CD14-positive monocyte (primary cell): ENCODE data around the gene CSN3. TPM values are rescaled to one million over a fixed set of nuclear protein-coding genes. Genes with fewer than 3 reads are reported as not detected.

Source experiments
- DNase-seq, 3 donors: peaks; one replicate each; pipeline ENCODE4 v3.0.0-alpha.2; 2011 to 2022
- H2AFZ ChIP-seq: 2 replicates; pipeline ENCODE4 v1.6.0; 2012; ENCODE audit warnings: mild to moderate bottlenecking, low read depth, low read length, inconsistent platforms; ENCODE audit not compliant: insufficient read depth, poor library complexity, severe bottlenecking
- H3K27ac ChIP-seq, 2 donors: 1 replicate in 1 of 2; 2 replicates in 1 of 2; pipeline ENCODE4 v1.5.1; 2012 to 2013; ENCODE audit warnings: low read length in 2 of 2, control low read depth in 1 of 2, inconsistent platforms in 1 of 2, low read depth in 1 of 2, mild to moderate bottlenecking in 1 of 2
- H3K27me3 ChIP-seq, 2 donors: one replicate each; pipeline versions ENCODE4 v1.6.0 to v1.6.1; 2011 to 2013; ENCODE audit warnings: low read length in 2 of 2; ENCODE audit not compliant: control insufficient read depth in 2 of 2, insufficient read depth in 2 of 2
- H3K36me3 ChIP-seq, 2 donors: replicated peaks in 1 of 2; 1 replicate in 1 of 2; 2 replicates in 1 of 2; pipeline versions ENCODE4 v1.5.1 to v1.6.1; 2012 to 2013; ENCODE audit warnings: low read length in 2 of 2, control low read depth in 1 of 2, inconsistent platforms in 1 of 2, mild to moderate bottlenecking in 1 of 2; ENCODE audit not compliant: insufficient read depth in 2 of 2, control insufficient read depth in 1 of 2
- H3K4me1 ChIP-seq, 2 donors: 1 replicate in 1 of 2; 2 replicates in 1 of 2; pipeline versions ENCODE4 v1.5.1 to v1.6.1; 2012 to 2013; ENCODE audit warnings: low read length in 2 of 2, control low read depth in 1 of 2, inconsistent platforms in 1 of 2, mild to moderate bottlenecking in 1 of 2, moderate library complexity in 1 of 2; ENCODE audit not compliant: insufficient read depth in 2 of 2, control insufficient read depth in 1 of 2
- H3K4me2 ChIP-seq: replicated peaks from 2 replicates; pipeline ENCODE3; 2012; ENCODE audit warnings: low read length, moderate library complexity, mild to moderate bottlenecking; ENCODE audit not compliant: poor library complexity, severe bottlenecking; ENCODE audit errors: extremely low read depth
- H3K4me3 ChIP-seq, 3 experiments: fragments of 200-600 bp in 1 of 3; sonication (generic) in 1 of 3; replicated peaks in 1 of 3; 1 replicate in 2 of 3; 2 replicates in 1 of 3; pipeline ENCODE4 v1.5.1; 2011 to 2013; ENCODE audit warnings: low read length in 3 of 3, mild to moderate bottlenecking in 3 of 3, control low read depth in 2 of 3, low read depth in 2 of 3, inconsistent platforms in 1 of 3, moderate library complexity in 1 of 3
- H3K79me2 ChIP-seq: 2 replicates; pipeline ENCODE4 v1.6.0; 2012; ENCODE audit warnings: mild to moderate bottlenecking, control low read depth, inconsistent platforms, low read length, moderate library complexity; ENCODE audit not compliant: insufficient read depth
- H3K9ac ChIP-seq: 2 replicates; pipeline ENCODE4 v1.6.0; 2017; ENCODE audit warnings: low read length, mild to moderate bottlenecking; ENCODE audit not compliant: insufficient read depth, poor library complexity, severe bottlenecking
- H3K9me3 ChIP-seq, 2 donors: replicated peaks in 1 of 2; 1 replicate in 1 of 2; 2 replicates in 1 of 2; pipeline versions ENCODE4 v1.5.1 to v1.6.1; 2012 to 2013; ENCODE audit warnings: low read length in 2 of 2, control low read depth in 1 of 2; ENCODE audit not compliant: control insufficient read depth in 1 of 2, insufficient read depth in 1 of 2
- H4K20me1 ChIP-seq: 2 replicates; pipeline ENCODE4 v1.6.0; 2012; ENCODE audit warnings: mild to moderate bottlenecking, low read length, control low read depth, moderate library complexity; ENCODE audit not compliant: insufficient read depth
- H3K27ac Mint-ChIP-seq, 7 donors: one replicate each; pipeline ENCODE4 v1.8.0; 2020; ENCODE audit warnings: mild to moderate bottlenecking in 7 of 7, mixed read lengths in 7 of 7, moderate library complexity in 6 of 7, inconsistent platforms in 2 of 7
- H3K27me3 Mint-ChIP-seq, 3 donors: one replicate each; pipeline ENCODE4 v1.8.0; 2021 to 2022; ENCODE audit warnings: low read depth in 3 of 3, mild to moderate bottlenecking in 3 of 3, mixed read lengths in 3 of 3, moderate library complexity in 3 of 3, inconsistent platforms in 1 of 3
- H3K36me3 Mint-ChIP-seq, 2 donors: one replicate each; pipeline ENCODE4 v1.8.0; 2020; ENCODE audit warnings: mixed read lengths in 2 of 2, inconsistent platforms in 1 of 2, mild to moderate bottlenecking in 1 of 2
- H3K4me1 Mint-ChIP-seq: one replicate; pipeline ENCODE4 v1.8.0; 2020; ENCODE audit warnings: mild to moderate bottlenecking, mixed read lengths
- H3K4me3 Mint-ChIP-seq, 2 donors: one replicate each; pipeline ENCODE4 v1.8.0; 2020; ENCODE audit warnings: mild to moderate bottlenecking in 2 of 2, mixed read lengths in 2 of 2, moderate library complexity in 1 of 2
- H3K9me3 Mint-ChIP-seq, 7 donors: one replicate each; pipeline ENCODE4 v1.8.0; 2020 to 2022; ENCODE audit warnings: mixed read lengths in 7 of 7, mild to moderate bottlenecking in 6 of 7, moderate library complexity in 6 of 7, inconsistent platforms in 2 of 7
- WGBS: methylation state at CpG from one replicate; pipeline ENCODE4 v1.1.5; 2013; ENCODE audit warnings: missing lambda C conversion rate; ENCODE audit not compliant: insufficient coverage; 5-methylcytosine and 5-hydroxymethylcytosine counted together
- intact Hi-C, 2 donors: fragments of 100-400 bp; cut with micrococcal nuclease; formaldehyde crosslinking; loops; one replicate each; pipeline versions ENCODE4 v1.15.0 to v1.15.1; 2023
- polyA plus RNA-seq, 3 donors: library from polyadenylated mRNA; depleted of rRNA in 1 of 3; unstranded in 2 of 3; stranded (reverse) in 1 of 3; fragments of 300-500 nt in 2 of 3; fragments of >200 nt in 1 of 3; fragmentation: Illumina TruSeq in 2 of 3; gene quantifications; 1 replicate in 2 of 3; 2 replicates in 1 of 3; pipeline ENCODE4 v1.2.3, GENCODE V29; 2012 to 2021
- TF ChIP-seq, protein P1 (sequence below): fragments of 200-600 bp; IDR thresholded peaks from one replicate; pipeline ENCODE4 v1.8.0; 2022; ENCODE audit warnings: antibody characterized with exemption, mild to moderate bottlenecking

The CSN3 gene
- polyA plus RNA-seq, 3 donors: not detected

- Mint-ChIP-seq H3K9me3 (peaks cover 0 to 3% (median 0%) of the 10 kb centered on the region in 7 donors), H3K27ac (no peak overlapping the region), H3K36me3 (no peaks in the 10 kb centered on the region), H3K4me1 (no peaks in the 10 kb centered on the region), H3K27me3 (no peaks in the 10 kb centered on the region), H3K4me3 (no peak overlapping the region)
- Histone ChIP-seq H3K9me3 (peaks cover 0 to 3% of the 10 kb centered on the region in 2 donors), H4K20me1 (no peaks in the 10 kb centered on the region), H3K36me3 (no peaks in the 10 kb centered on the region), H3K4me1 (no peaks in the 10 kb centered on the region), H3K4me3 (no peak overlapping the region), H3K4me2 (no peak overlapping the region), H3K27me3 (no peaks in the 10 kb centered on the region), H3K9ac (no peak overlapping the region), H2AFZ (no peak overlapping the region), H3K27ac (no peak overlapping the region), H3K79me2 (no peaks in the 10 kb centered on the region)
- intact Hi-C loops: no loop called here
- TF ChIP-seq, protein P1, sequence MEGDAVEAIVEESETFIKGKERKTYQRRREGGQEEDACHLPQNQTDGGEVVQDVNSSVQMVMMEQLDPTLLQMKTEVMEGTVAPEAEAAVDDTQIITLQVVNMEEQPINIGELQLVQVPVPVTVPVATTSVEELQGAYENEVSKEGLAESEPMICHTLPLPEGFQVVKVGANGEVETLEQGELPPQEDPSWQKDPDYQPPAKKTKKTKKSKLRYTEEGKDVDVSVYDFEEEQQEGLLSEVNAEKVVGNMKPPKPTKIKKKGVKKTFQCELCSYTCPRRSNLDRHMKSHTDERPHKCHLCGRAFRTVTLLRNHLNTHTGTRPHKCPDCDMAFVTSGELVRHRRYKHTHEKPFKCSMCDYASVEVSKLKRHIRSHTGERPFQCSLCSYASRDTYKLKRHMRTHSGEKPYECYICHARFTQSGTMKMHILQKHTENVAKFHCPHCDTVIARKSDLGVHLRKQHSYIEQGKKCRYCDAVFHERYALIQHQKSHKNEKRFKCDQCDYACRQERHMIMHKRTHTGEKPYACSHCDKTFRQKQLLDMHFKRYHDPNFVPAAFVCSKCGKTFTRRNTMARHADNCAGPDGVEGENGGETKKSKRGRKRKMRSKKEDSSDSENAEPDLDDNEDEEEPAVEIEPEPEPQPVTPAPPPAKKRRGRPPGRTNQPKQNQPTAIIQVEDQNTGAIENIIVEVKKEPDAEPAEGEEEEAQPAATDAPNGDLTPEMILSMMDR: no peak
- WGBS: no CpG with 5 or more reads among the region's 1 CpG
- no peak for DNase-seq
Observed at GRCh38 chr4:70251945-70252277, 9.5 kb downstream of the CSN3 start.

DNA sequence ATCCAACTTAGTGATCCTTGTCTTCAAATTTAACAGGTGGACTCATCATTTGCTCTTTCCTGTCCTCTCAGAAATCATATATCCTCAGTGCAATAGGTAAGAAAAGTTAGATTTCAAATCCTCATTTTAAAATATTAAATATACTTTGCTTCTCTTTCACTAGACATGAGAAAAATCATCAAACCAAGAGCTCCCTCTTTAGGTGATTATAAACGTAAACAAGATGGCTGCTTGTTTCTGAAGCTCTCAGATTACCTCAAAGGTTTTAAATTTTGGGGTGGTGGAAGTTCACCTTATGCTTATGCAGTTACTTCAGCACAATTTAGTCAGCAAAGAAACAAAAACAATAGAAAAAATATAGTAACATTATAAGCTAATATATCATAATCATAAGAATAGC lies 27.3 kb downstream of the CSN3 start:
- no peak overlapping the region for H3K4me3 ChIP-seq
- H3K27ac ChIP-seq: no peak overlapping the region
- H3K27me3 ChIP-seq: no peaks in the 10 kb centered on the region
- no CpG with 5 or more reads among the region's 1 CpG for WGBS
- peaks cover 0 to 3% (median 0%) of the 10 kb centered on the region in 7 donors for H3K9me3 Mint-ChIP-seq
- H3K4me3 Mint-ChIP-seq: no peak overlapping the region
- TF ChIP-seq, protein P1: no peak
- DNase-seq: no peak
- no peaks in the 10 kb centered on the region for H3K27me3 Mint-ChIP-seq
- no peak overlapping the region for H3K9ac ChIP-seq
- no peak overlapping the region for H3K4me2 ChIP-seq
- no peaks in the 10 kb centered on the region for H3K36me3 Mint-ChIP-seq
- no peaks in the 10 kb centered on the region for H3K4me1 ChIP-seq
- no peaks in the 10 kb centered on the region for H3K36me3 ChIP-seq
- no peaks in the 10 kb centered on the region for H3K79me2 ChIP-seq
- intact Hi-C loops: no loop called here
- H3K4me1 Mint-ChIP-seq: no peaks in the 10 kb centered on the region
- H3K27ac Mint-ChIP-seq: no peak overlapping the region
- no peaks in the 10 kb centered on the region for H3K9me3 ChIP-seq
- H4K20me1 ChIP-seq: no peaks in the 10 kb centered on the region
- H2AFZ ChIP-seq: no peak overlapping the region
